ENCODE measurements around the gene GIMAP6. TPM values are rescaled to one million over a fixed set of nuclear protein-coding genes. Genes with fewer than 3 reads are reported as not detected.
"Not testable (repeated sequence)": the region's sequence is repeated elsewhere in the genome, so short reads cannot be mapped to it uniquely, and the experiment has no call there.

GIMAP6 gene
- total RNA-seq, 1 experiment from 2014 or later: not detected

DNA sequence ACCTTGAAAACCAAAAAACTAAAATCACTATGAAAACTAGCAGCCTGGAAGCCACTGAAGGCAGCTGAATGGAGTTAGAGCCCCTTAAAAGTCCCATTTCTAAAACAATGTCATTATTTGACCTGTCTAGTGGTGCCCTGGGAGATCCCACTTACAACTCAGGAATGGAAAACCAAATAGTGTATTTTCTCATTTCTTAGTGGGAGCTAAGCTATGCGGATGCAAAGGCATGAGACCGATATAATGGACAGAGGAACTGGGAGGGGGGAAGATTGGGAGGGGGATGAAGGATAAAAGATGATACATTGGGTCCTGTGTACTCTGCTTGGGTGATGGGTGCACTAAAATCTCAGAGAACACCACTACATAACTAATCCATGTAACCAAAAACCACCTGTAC lies 43.5 kb upstream of the GIMAP6 start:
- no peaks in the 10 kb centered on the region for H3K9me3 ChIP-seq (ENCODE audit: low read length)
- peaks cover 10% of the 10 kb centered on the region; the same call in 1 of the 2 replicates for H3K27me3 ChIP-seq (ENCODE audit: low read length)
- no peak overlapping the region for H3K4me3 ChIP-seq (ENCODE audit: low read length)
- H3K9me2 ChIP-seq (replicated peaks; ENCODE audit: low read length): no peaks in the 10 kb centered on the region
- H3F3A ChIP-seq (ENCODE audit: low read length, unreplicated experiment): no peaks in the 10 kb centered on the region
- ATAC-seq: no peak
- no peaks in the 10 kb centered on the region for H3K36me3 ChIP-seq (ENCODE audit: low read depth, low read length)
- H3K4me1 ChIP-seq (ENCODE audit: insufficient read depth, low read length): no peaks in the 10 kb centered on the region
- H3K4me2 ChIP-seq (ENCODE audit: low read length): no peak overlapping the region
- no peak overlapping the region for H2AFZ ChIP-seq (ENCODE audit: low read length)
- TF ChIP-seq, protein P1, sequence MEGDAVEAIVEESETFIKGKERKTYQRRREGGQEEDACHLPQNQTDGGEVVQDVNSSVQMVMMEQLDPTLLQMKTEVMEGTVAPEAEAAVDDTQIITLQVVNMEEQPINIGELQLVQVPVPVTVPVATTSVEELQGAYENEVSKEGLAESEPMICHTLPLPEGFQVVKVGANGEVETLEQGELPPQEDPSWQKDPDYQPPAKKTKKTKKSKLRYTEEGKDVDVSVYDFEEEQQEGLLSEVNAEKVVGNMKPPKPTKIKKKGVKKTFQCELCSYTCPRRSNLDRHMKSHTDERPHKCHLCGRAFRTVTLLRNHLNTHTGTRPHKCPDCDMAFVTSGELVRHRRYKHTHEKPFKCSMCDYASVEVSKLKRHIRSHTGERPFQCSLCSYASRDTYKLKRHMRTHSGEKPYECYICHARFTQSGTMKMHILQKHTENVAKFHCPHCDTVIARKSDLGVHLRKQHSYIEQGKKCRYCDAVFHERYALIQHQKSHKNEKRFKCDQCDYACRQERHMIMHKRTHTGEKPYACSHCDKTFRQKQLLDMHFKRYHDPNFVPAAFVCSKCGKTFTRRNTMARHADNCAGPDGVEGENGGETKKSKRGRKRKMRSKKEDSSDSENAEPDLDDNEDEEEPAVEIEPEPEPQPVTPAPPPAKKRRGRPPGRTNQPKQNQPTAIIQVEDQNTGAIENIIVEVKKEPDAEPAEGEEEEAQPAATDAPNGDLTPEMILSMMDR (conservative IDR thresholded peaks at IDR 0.05; ENCODE audit: low read depth, low read length): no peak
- TF ChIP-seq EZH2phosphoT487 (IDR thresholded peaks at IDR 0.05; ENCODE audit: borderline replicate concordance, low read length) (no peak), EZH2 (IDR thresholded peaks at IDR 0.05; ENCODE audit: low read length, unreplicated experiment) (no peak)
- intact Hi-C loops (cut with micrococcal nuclease): no loop called here
- no TSS peak for BruUV-seq (replicated peaks)
- H4K20me1 ChIP-seq (ENCODE audit: low read length): no peaks in the 10 kb centered on the region
- POLR2A ChIA-PET (ENCODE audit: unreplicated experiment): no interaction called here
- CTCF ChIA-PET: no interaction called here
- H3K9ac ChIP-seq (ENCODE audit: low read length): no peak overlapping the region
- no peak overlapping the region for H3K27ac ChIP-seq (ENCODE audit: low read length)
- no peaks in the 10 kb centered on the region for H3K79me2 ChIP-seq (ENCODE audit: low read length)
- no peak for DNase-seq

DNA sequence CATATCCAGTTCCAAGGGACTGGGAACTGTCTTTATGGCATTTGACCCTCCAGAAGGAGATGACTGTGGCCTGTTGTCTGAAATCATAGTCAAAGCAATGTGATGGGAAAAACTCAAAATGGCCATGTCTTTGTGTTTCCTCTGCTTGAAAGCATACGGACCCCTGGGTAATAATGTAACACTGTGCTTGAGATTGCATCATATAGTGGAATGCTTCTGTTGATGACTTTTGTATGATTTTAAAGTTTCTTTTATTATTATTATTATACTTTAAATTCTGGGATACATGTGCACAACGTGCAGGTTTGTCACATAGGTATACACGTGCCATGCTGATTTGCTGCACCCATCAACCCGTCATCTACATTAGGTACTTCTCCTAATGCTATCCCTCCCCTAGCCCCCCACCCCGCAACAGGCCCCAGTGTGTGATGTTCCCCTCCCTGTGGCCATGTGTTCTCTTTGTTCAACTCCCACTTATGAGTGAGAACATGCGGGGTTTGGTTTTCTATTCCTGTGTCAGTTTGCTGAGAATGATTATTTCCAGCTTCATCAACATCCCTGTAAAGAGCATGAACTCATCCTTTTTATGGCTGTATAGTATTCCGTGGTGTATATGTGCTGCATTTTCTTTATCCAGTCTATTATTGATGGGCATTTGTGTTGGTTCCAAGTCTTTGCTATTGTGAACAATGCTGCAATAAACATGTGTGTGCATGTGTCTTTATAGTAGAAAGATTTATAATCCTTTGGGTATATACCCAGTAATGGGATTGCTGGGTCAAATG lies 39.8 kb upstream of the GIMAP6 start:
- H3F3A ChIP-seq (ENCODE audit: low read length, unreplicated experiment); DNase-seq; H3K9ac ChIP-seq (ENCODE audit: low read length); H3K4me1 ChIP-seq (ENCODE audit: insufficient read depth, low read length); H4K20me1 ChIP-seq (ENCODE audit: low read length); H3K4me3 ChIP-seq (ENCODE audit: low read length); BruUV-seq (replicated peaks); H3K27ac ChIP-seq (ENCODE audit: low read length); H3K9me3 ChIP-seq (ENCODE audit: low read length); H3K9me2 ChIP-seq (replicated peaks; ENCODE audit: low read length); ATAC-seq; H3K79me2 ChIP-seq (ENCODE audit: low read length); H3K36me3 ChIP-seq (ENCODE audit: low read depth, low read length); H2AFZ ChIP-seq (ENCODE audit: low read length); intact Hi-C loops (cut with micrococcal nuclease); H3K4me2 ChIP-seq (ENCODE audit: low read length); POLR2A ChIA-PET (ENCODE audit: unreplicated experiment); CTCF ChIA-PET: not testable (repeated sequence)
- H3K27me3 ChIP-seq (ENCODE audit: low read length): peaks cover 13% of the 10 kb centered on the region; the same call in 1 of the 2 replicates

DNA sequence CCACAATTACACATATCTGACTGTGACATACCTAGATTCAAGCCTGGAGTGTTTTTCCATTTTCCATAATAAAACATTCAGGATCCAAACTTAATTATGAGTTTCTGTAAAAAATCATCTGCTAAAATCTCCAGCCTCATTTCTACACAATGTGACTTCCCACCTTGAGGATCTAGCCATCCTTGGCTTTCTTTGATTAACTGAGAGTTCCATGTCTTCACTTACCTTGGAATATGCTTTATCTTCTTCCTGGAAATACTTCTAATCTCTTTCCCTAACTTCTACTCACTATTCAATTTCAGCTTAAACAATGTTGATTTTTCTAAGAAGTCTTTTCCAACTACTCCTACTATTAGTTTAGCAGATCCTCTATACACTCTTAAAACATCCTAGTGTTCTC lies 36.8 kb upstream of the GIMAP6 start:
- Histone ChIP-seq H3K4me3 (ENCODE audit: low read length) (no peak overlapping the region), H3F3A (ENCODE audit: low read length, unreplicated experiment) (no peaks in the 10 kb centered on the region), H3K4me1 (ENCODE audit: insufficient read depth, low read length) (no peaks in the 10 kb centered on the region), H3K79me2 (ENCODE audit: low read length) (no peaks in the 10 kb centered on the region), H3K4me2 (ENCODE audit: low read length) (no peak overlapping the region), H2AFZ (ENCODE audit: low read length) (no peak overlapping the region), H3K9me2 (replicated peaks; ENCODE audit: low read length) (no peaks in the 10 kb centered on the region), H3K36me3 (ENCODE audit: low read depth, low read length) (no peaks in the 10 kb centered on the region), H3K27ac (ENCODE audit: low read length) (no peak overlapping the region), H4K20me1 (ENCODE audit: low read length) (no peaks in the 10 kb centered on the region), H3K27me3 (ENCODE audit: low read length) (peaks cover 17% of the 10 kb centered on the region; the same call in 1 of the 2 replicates), H3K9me3 (ENCODE audit: low read length) (no peaks in the 10 kb centered on the region), H3K9ac (ENCODE audit: low read length) (no peak overlapping the region)
- ATAC-seq: no peak
- DNase-seq: no peak
- intact Hi-C loops (cut with micrococcal nuclease): no loop called here
- BruUV-seq (replicated peaks): no TSS peak
- TF ChIP-seq EZH2phosphoT487 (IDR thresholded peaks at IDR 0.05; ENCODE audit: borderline replicate concordance, low read length) (no peak), EZH2 (IDR thresholded peaks at IDR 0.05; ENCODE audit: low read length, unreplicated experiment) (no peak)
- TF ChIP-seq, protein P1 (conservative IDR thresholded peaks at IDR 0.05; ENCODE audit: low read depth, low read length): no peak
- ChIA-PET POLR2A (ENCODE audit: unreplicated experiment) (no interaction called here), CTCF (no interaction called here)
